Progenitor cell of endocrine pancreas (in vitro differentiated cells): ENCODE results near the gene ELK3. TPM values are rescaled to one million over a fixed set of nuclear protein-coding genes. Genes with fewer than 3 reads are reported as not detected.

Source experiments
- DNase-seq: peaks from one replicate; pipeline ENCODE4 v3.0.0; 2021; ENCODE audit warnings: low spot score; ENCODE audit not compliant: unreplicated experiment
- H3K27ac Mint-ChIP-seq: 2 replicates; pipeline ENCODE4 v1.8.0; 2021; ENCODE audit warnings: mild to moderate bottlenecking, moderate library complexity, mixed read lengths
- H3K27me3 Mint-ChIP-seq: 2 replicates; pipeline ENCODE4 v1.8.0; 2021; ENCODE audit warnings: mixed read lengths
- H3K36me3 Mint-ChIP-seq: 2 replicates; pipeline ENCODE4 v1.8.0; 2022; ENCODE audit warnings: mixed read lengths; ENCODE audit not compliant: insufficient read depth
- H3K4me1 Mint-ChIP-seq: 2 replicates; pipeline ENCODE4 v1.8.0; 2021; ENCODE audit warnings: low read depth, mixed read lengths
- H3K4me3 Mint-ChIP-seq: 2 replicates; pipeline ENCODE4 v1.8.0; 2021; ENCODE audit warnings: low read depth, mild to moderate bottlenecking, moderate library complexity, mixed read lengths
- H3K9me3 Mint-ChIP-seq: 2 replicates; pipeline ENCODE4 v1.8.0; 2021; ENCODE audit warnings: low read depth, mixed read lengths
- total RNA-seq: library from RNA; stranded (reverse); gene quantifications from 2 replicates; pipeline ENCODE4 v1.2.1, GENCODE V29; 2021
- TF ChIP-seq, protein P1 (sequence below): fragments of 200-600 bp; sonication (generic); IDR thresholded peaks from one replicate; pipeline ENCODE4 v1.5.0; 2021; ENCODE audit warnings: antibody characterized with exemption, mild to moderate bottlenecking; ENCODE audit not compliant: unreplicated experiment

Gene ELK3
- total RNA-seq, 1 donor from 2014 or later: 5.4 TPM

DNA sequence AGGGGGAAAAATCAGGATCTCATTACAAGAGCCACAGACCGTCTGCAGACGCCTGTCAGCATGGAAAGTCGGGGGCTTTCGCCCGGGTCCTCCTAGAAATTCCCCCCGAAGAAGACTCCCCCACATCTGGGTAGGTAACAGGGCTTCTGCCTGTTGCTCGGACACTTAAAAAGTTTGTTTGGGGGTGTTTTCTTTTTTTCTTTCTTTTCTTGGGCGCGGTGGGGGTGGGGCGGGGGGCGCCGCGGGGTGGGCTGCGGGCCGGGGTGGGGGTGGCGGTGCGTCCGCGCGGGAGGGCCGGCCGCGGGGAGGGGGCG lies 358 bp downstream of the ELK3 start:
- peak overlapping the region; percentile 85 for H3K27ac Mint-ChIP-seq
- H3K9me3 Mint-ChIP-seq: no peaks in the 10 kb centered on the region

GRCh38 chr12:96194971-96195844 lies 1.0 kb downstream of the ELK3 start:
- no peaks in the 10 kb centered on the region for H3K36me3 Mint-ChIP-seq
- DNase-seq: no peak
- peak overlapping the region; percentile 69 for H3K27ac Mint-ChIP-seq
- peaks cover 22% of the 10 kb centered on the region for H3K27me3 Mint-ChIP-seq
- H3K9me3 Mint-ChIP-seq: no peaks in the 10 kb centered on the region
- H3K4me1 Mint-ChIP-seq: peaks cover 13% of the 10 kb centered on the region
- TF ChIP-seq, protein P1, sequence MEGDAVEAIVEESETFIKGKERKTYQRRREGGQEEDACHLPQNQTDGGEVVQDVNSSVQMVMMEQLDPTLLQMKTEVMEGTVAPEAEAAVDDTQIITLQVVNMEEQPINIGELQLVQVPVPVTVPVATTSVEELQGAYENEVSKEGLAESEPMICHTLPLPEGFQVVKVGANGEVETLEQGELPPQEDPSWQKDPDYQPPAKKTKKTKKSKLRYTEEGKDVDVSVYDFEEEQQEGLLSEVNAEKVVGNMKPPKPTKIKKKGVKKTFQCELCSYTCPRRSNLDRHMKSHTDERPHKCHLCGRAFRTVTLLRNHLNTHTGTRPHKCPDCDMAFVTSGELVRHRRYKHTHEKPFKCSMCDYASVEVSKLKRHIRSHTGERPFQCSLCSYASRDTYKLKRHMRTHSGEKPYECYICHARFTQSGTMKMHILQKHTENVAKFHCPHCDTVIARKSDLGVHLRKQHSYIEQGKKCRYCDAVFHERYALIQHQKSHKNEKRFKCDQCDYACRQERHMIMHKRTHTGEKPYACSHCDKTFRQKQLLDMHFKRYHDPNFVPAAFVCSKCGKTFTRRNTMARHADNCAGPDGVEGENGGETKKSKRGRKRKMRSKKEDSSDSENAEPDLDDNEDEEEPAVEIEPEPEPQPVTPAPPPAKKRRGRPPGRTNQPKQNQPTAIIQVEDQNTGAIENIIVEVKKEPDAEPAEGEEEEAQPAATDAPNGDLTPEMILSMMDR: no peak
- H3K4me3 Mint-ChIP-seq: peak overlapping the region; percentile 72

More for the DNA sequence above, 358 bp downstream of the ELK3 start:
- DNase-seq: no peak
- TF ChIP-seq, protein P1: no peak
- H3K27me3 Mint-ChIP-seq: peaks cover 24% of the 10 kb centered on the region
- no peaks in the 10 kb centered on the region for H3K36me3 Mint-ChIP-seq
- peaks cover 13% of the 10 kb centered on the region for H3K4me1 Mint-ChIP-seq
- H3K4me3 Mint-ChIP-seq: peak overlapping the region; percentile 96

DNA sequence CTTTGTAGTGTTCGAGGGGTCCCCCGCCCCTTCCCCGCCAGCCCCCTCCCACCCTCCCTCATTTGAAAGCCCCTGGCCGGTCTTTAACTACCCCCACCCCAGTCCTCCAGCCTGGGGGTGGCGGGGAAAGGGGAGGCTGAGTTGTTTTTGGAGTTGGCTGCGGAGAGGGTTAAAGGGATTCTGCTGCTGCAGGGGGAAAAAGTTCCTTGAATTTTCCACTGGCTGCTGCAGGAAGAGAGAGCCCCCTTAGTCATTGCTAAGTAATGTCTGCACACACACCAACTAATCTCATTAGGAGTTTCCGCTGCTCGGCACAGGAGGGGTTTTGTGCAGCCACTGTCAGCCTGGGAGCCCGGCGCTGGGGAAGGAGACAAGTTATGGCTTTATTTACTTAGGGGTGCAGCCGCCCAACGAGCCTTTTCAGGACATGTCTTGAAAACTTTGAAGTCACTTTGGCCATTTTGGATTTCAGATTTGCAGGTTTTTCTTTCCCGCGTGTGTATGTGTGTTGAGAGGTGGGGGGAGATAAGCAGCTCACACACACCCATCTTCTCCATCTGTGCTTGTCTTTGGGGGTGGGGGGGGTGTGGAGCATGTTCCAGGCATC lies 1.8 kb downstream of the ELK3 start:
- Mint-ChIP-seq H3K27me3 (peaks cover 22% of the 10 kb centered on the region), H3K4me3 (peak overlapping the region; percentile 68), H3K27ac (no peak overlapping the region), H3K9me3 (no peaks in the 10 kb centered on the region), H3K36me3 (no peaks in the 10 kb centered on the region), H3K4me1 (peaks cover 13% of the 10 kb centered on the region)
- DNase-seq: no peak
- TF ChIP-seq, protein P1: no peak

- H3K27me3 Mint-ChIP-seq: peaks cover 22% of the 10 kb centered on the region
- DNase-seq: no peak
- no peaks in the 10 kb centered on the region for H3K36me3 Mint-ChIP-seq
- H3K9me3 Mint-ChIP-seq: no peaks in the 10 kb centered on the region
- peaks cover 13% of the 10 kb centered on the region for H3K4me1 Mint-ChIP-seq
- H3K27ac Mint-ChIP-seq: no peak overlapping the region
- TF ChIP-seq, protein P1: no peak
- no peak overlapping the region for H3K4me3 Mint-ChIP-seq
Measured at GRCh38 chr12:96196781-96197180, 2.6 kb downstream of the ELK3 start.

DNA sequence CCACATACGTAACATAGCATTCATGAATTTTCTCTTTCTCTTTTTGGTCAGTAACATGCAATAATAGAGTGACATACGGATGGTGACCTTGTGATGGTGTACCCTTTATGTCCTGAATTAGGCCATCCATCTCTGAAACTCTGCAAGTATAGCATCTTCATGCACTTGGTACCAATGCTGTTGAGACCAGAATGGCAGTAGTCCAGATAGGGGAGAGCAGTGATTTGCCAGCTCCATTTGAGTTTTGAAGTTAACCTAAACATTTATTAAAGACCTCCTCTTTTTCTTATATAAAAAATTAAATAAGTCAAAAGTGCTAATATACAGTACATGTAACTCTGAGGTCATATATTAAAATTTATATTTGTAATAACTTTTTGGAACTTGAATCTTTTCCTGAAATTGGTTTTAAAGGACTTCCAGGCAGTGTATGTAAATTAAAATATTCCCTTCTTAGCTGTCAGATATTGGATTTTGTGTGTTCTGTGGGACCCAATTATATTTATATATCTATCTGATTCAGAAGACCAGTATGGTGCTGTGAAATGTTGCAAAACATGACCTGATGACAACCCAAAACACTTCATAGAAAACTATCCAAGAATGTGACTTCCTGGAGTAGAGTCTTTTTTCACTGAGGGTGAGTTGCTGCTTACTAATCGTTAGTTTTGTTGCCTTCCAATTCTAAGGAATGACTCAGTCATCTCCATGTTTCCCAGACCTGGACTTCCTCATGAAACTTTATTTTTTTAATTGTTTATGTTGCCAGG lies 3.5 kb downstream of the ELK3 start:
- no peak overlapping the region for H3K27ac Mint-ChIP-seq
- H3K4me1 Mint-ChIP-seq: peaks cover 13% of the 10 kb centered on the region
- H3K36me3 Mint-ChIP-seq: no peaks in the 10 kb centered on the region
- TF ChIP-seq, protein P1: no peak
- DNase-seq: no peak
- H3K4me3 Mint-ChIP-seq: no peak overlapping the region
- H3K9me3 Mint-ChIP-seq: no peaks in the 10 kb centered on the region
- H3K27me3 Mint-ChIP-seq: peaks cover 24% of the 10 kb centered on the region
